ENCODE measurements around the gene SLC35F6. TPM values are rescaled to one million over a fixed set of nuclear protein-coding genes. Genes with fewer than 3 reads are reported as not detected.

SLC35F6 gene
- total and polyA plus RNA-seq, 9 of the 15 experiments (the other 6 are each of a cell fraction or from before 2014, with no cell fraction given), result 11.9 to 47.3 (median 22.5) TPM

DNA sequence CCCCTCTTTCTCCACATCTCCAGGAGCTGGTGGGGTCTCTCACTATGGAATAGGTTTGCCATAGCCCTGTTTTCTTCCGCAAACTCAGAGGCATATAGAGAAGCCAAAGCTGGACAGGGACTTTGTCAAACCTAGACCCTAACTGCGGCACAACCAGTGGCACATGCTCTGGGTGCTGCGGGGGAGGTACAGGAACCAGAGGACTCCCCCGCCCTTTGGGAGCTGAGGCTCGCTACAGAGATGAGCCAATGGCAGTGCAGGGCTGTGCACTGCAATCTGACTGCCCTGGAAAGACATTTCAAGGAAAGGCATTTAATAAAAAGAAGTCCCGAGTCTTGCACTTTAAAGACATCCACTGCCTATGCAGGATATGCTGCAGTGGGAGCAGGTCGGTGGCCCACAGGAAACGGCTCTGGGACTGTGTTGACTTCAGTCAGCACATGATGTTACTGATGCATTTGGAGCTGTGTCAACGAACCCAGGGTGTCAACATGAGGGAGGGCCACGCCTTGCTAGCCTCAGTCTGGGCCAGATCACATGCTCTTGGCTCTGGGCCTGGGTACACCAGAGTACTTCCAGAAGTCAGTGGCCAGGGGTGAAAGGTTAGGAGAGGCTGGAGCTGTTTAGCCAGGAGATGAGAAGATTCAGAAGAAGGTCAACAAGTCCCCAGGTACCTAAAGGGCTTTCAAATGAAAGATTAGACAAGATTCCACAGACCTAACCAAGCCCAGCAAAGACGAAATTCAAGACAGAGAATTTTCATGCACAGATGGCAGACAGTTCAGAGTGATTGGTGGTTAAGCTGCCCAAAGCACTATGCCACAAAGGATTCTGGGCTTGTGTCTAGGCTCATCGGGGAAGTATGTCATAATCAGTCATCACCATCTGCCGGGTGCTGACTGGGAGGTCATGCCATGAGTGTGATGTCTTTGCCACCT lies 8.2 kb downstream of the SLC35F6 start (continued):
- peak; percentile 85 for TF ChIP-seq MGA (IDR thresholded peaks at IDR 0.05)
- no peak for TF ChIP-seq TAF1 (IDR thresholded peaks at IDR 0.05; ENCODE audit: control insufficient read depth, extremely low read depth, insufficient read depth, low read length, severe bottlenecking)
- peak; percentile 49 to 66; a peak in 2 of 4 replicates for TF ChIP-seq MAZ (CRISPR knock-in tag; conservative IDR thresholded peaks at IDR 0.05 in 1 of 2, IDR thresholded peaks at IDR 0.05 in 1 of 2)

Measured in K562 (cell line).